Measurements from ENCODE around the gene LGALS3.

LGALS3 gene

GRCh38 chr14:55192054-55192621 is 63.1 kb downstream of the LGALS3 start:
- DNase-seq = no peak

- DNase-seq = no peak
Observed at GRCh38 chr14:55194656-55195355, 65.8 kb downstream of the LGALS3 start.

Measured in activated CD8-positive, alpha-beta memory T cell treated with anti-CD3 and anti-CD28 coated beads, Interleukin-2, amount 50 U/mL, for 48 hours (primary cell).